Neural crest cell (in vitro differentiated cells): Measurements from ENCODE around the gene FAT2. TPM values are rescaled to one million over a fixed set of nuclear protein-coding genes. Genes with fewer than 3 reads are reported as not detected.

Source experiments
- DNase-seq: peaks from one replicate; pipeline ENCODE4 v3.0.0; 2021; ENCODE audit warnings: low read depth, mixed read lengths, low spot score
- H3K27ac Mint-ChIP-seq: one replicate; pipeline ENCODE4 v1.8.0; 2021; ENCODE audit warnings: mild to moderate bottlenecking, mixed read lengths; ENCODE audit not compliant: unreplicated experiment
- H3K27me3 Mint-ChIP-seq: 2 replicates; pipeline ENCODE4 v1.8.0; 2021; ENCODE audit warnings: low read depth, mild to moderate bottlenecking, mixed read lengths
- H3K36me3 Mint-ChIP-seq: 2 replicates; pipeline ENCODE4 v1.8.0; 2021; ENCODE audit warnings: low read depth, mild to moderate bottlenecking, mixed read lengths
- H3K4me1 Mint-ChIP-seq: 2 replicates; pipeline ENCODE4 v1.8.0; 2021; ENCODE audit warnings: mixed read lengths
- H3K4me3 Mint-ChIP-seq: one replicate; pipeline ENCODE4 v1.8.0; 2021; ENCODE audit warnings: mild to moderate bottlenecking, mixed read lengths
- H3K9me3 Mint-ChIP-seq: 2 replicates; pipeline ENCODE4 v1.8.0; 2021; ENCODE audit warnings: mixed read lengths
- total RNA-seq: library from RNA; stranded (reverse); gene quantifications from 2 replicates; pipeline ENCODE4 v1.2.1, GENCODE V29; 2021
- TF ChIP-seq, protein P1 (sequence below): fragments of 200-600 bp; sonication (generic); conservative IDR thresholded peaks from 2 replicates; pipeline ENCODE4 v1.5.0; 2021; ENCODE audit warnings: antibody characterized with exemption, mild to moderate bottlenecking

Gene FAT2
- total RNA-seq, 1 donor from 2014 or later: not detected

DNA sequence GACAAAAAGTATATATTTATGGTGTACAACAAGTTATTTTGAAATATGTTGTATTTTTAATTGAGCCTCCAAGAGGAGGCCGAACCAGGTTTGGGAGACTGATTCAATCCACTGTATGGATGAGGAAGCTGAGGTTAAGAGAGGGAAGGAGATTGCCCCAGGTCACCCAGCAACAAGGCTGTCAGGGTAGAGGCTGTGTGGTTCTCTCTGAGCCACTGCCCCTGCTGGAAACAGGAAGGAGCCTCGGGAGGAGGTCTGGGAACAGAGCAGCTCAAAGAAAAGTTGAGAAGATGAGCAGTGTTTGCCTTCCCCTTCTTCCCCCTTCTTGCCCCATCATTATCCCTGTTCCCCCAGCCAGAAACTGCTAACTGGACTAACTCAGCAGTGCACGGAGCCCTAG is 6.6 kb upstream of the FAT2 start:
- Mint-ChIP-seq H3K4me1 (peaks cover 7% of the 10 kb centered on the region), H3K36me3 (no peaks in the 10 kb centered on the region), H3K9me3 (no peaks in the 10 kb centered on the region), H3K27me3 (no peaks in the 10 kb centered on the region), H3K4me3 (no peak overlapping the region), H3K27ac (peak overlapping the region; percentile 17)
- TF ChIP-seq, protein P1, sequence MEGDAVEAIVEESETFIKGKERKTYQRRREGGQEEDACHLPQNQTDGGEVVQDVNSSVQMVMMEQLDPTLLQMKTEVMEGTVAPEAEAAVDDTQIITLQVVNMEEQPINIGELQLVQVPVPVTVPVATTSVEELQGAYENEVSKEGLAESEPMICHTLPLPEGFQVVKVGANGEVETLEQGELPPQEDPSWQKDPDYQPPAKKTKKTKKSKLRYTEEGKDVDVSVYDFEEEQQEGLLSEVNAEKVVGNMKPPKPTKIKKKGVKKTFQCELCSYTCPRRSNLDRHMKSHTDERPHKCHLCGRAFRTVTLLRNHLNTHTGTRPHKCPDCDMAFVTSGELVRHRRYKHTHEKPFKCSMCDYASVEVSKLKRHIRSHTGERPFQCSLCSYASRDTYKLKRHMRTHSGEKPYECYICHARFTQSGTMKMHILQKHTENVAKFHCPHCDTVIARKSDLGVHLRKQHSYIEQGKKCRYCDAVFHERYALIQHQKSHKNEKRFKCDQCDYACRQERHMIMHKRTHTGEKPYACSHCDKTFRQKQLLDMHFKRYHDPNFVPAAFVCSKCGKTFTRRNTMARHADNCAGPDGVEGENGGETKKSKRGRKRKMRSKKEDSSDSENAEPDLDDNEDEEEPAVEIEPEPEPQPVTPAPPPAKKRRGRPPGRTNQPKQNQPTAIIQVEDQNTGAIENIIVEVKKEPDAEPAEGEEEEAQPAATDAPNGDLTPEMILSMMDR: no peak
- DNase-seq: no peak

DNA sequence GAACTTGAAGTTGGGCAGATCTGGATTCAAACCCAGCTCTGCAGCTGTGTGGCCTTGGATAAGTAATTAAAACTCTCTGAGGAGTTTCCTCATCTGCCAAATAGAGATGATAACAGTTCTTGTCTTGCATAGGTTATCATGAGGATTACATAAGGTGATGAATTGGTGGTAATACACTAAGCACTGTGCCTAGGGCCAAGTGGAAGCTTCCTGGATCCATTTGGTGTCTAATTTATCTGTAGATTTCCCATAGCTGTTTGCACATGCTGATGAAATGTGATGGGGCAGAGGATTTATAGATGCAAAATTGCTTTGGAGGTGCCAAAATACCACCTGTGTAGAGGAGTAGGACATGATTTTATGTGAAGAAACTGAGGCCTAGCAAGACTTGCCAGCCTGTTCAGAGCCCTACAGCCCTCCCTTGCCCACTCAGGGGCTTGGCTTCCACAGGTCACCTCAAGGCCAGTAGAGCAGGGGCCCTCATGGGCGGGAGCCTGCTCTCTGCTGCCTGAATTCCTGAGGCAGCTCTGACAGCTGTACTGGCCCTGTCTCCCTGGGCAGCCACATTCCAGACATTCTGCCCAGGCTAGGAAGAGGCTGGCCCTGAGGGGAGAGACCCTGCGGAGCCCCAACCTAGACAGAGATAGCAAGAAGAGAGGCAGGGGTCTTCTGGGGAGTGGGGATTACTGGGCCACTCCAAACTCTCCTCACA is 5.9 kb upstream of the FAT2 start:
- no peak for DNase-seq
- Mint-ChIP-seq H3K4me3 (no peak overlapping the region), H3K27ac (no peak overlapping the region), H3K9me3 (no peaks in the 10 kb centered on the region), H3K27me3 (no peaks in the 10 kb centered on the region), H3K4me1 (peaks cover 7% of the 10 kb centered on the region), H3K36me3 (no peaks in the 10 kb centered on the region)
- TF ChIP-seq, protein P1: no peak

DNA sequence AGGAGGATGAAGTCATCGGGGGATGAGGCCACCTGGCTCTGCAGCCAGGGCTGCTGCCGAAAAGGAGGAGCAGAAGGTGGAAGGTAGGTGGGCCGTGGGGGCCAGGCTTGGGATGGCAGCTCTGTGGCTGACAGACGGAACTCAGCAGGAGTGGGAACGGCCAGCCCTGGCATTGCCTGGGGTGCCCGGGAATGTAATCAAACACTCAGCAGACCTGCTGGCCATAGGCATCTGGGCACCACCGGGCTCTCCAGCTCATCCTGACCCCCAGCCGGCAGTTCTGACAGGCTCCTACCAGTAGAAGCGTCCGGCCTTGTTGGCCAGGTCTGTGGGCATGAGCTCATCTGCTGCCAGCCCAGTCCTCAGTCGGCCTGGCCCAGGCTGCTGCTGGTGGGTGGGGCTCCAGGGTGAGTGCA is 4.3 kb upstream of the FAT2 start:
- peaks cover 7% of the 10 kb centered on the region for H3K4me1 Mint-ChIP-seq
- TF ChIP-seq, protein P1: no peak
- no peaks in the 10 kb centered on the region for H3K36me3 Mint-ChIP-seq
- H3K4me3 Mint-ChIP-seq: no peak overlapping the region
- peaks cover 6% of the 10 kb centered on the region for H3K27me3 Mint-ChIP-seq
- H3K27ac Mint-ChIP-seq: no peak overlapping the region
- no peaks in the 10 kb centered on the region for H3K9me3 Mint-ChIP-seq
- DNase-seq: no peak

DNA sequence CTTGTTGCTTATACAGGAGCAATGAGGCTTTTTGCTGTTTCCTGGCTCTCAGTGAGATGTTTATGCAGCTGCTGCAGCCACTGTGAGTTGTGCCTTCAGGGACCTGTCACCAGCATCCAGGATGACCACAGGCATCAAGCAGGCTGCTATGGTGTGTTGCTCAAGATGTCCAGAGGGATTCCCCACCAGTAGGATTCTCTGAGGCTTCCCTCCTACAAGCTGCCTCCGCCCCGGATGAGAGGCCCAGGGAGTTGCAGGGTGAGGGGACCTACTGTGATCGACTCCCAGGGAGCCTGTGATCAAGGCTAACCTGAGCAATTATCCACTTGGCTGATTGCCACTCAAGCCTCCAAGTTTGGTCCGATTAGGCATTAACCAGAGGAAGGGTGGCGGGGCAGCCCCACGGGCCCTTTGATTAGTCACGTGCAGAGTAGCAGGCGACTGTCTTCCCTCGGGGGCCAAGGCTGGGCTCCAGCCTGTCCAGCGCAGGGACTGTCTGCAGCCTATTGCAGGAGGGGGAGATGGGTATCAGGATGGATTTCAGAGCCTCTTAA is 1.8 kb upstream of the FAT2 start:
- TF ChIP-seq, protein P1: no peak
- no peak overlapping the region for H3K4me3 Mint-ChIP-seq
- H3K9me3 Mint-ChIP-seq: no peaks in the 10 kb centered on the region
- no peak overlapping the region for H3K27ac Mint-ChIP-seq
- H3K36me3 Mint-ChIP-seq: no peaks in the 10 kb centered on the region
- peaks cover 7% of the 10 kb centered on the region for H3K4me1 Mint-ChIP-seq
- peaks cover 10% of the 10 kb centered on the region for H3K27me3 Mint-ChIP-seq
- DNase-seq: no peak

DNA sequence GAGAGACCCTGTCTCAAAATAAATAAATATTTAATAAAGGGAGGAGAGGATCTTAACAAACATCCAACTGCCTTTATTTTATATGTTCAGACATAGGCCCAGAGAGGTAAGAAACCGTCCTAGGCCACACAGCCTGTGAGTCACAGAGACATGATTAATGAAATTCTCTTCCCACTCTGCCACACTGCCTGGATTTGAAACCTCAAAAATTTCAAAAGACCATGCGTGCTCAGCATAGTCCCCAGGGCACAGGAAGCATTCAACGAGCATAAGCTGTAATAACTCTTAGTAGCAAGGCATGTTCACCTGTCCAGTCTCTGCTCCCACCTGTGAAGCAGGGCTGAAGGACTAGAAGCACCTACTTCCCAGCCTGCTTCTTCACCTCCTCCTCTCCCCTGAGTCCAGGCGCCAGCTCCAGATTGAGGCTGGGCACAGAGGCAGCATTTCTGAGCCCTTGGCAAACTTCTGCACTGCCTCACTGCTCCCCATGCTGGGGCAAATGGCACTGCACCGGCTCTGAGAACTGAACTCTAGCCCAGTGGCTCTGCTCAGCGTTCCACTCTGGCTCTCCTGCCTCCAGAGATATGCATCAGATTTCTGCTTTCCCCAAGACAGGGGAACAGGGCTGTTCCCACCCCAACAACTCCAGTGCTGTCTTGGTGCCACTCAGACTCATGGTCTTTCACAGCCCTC is 1.1 kb downstream of the FAT2 start:
- no peak overlapping the region for H3K27ac Mint-ChIP-seq
- TF ChIP-seq, protein P1: no peak
- no peaks in the 10 kb centered on the region for H3K4me1 Mint-ChIP-seq

More for the DNA sequence above, 1.1 kb downstream of the FAT2 start:
- no peak for DNase-seq
- peaks cover 10% of the 10 kb centered on the region for H3K27me3 Mint-ChIP-seq
- no peaks in the 10 kb centered on the region for H3K9me3 Mint-ChIP-seq
- H3K4me3 Mint-ChIP-seq: no peak overlapping the region
- H3K36me3 Mint-ChIP-seq: no peaks in the 10 kb centered on the region
